ENCODE measurements around the gene ARMC3. TPM values are rescaled to one million over a fixed set of nuclear protein-coding genes. Genes with fewer than 3 reads are reported as not detected.

Gene ARMC3
- total RNA-seq, 1 experiment from 2014 or later, result 14.4 TPM

GRCh38 chr10:22911067-22911466 lies 16.8 kb upstream of the ARMC3 start:
- Histone ChIP-seq H4K20me1 (ENCODE audit: insufficient read depth) (no peaks in the 10 kb centered on the region; the same call in 1 of the 2 replicates), H3K27ac (no peak overlapping the region), H3K4me1 (replicated peaks; ENCODE audit: insufficient read depth) (no peaks in the 10 kb centered on the region), H3K4me2 (no peak overlapping the region), H3F3A (ENCODE audit: insufficient read depth, low read depth) (no peaks in the 10 kb centered on the region), H3K9me2 (ENCODE audit: insufficient read depth) (no peaks in the 10 kb centered on the region), H3K27me3 (ENCODE audit: insufficient read depth, low read depth) (no peaks in the 10 kb centered on the region), H3K79me2 (ENCODE audit: low read depth) (no peaks in the 10 kb centered on the region), H2AFZ (no peak overlapping the region), H3K36me3 (ENCODE audit: low read depth) (no peaks in the 10 kb centered on the region), H3K9me3 (ENCODE audit: insufficient read depth, low read depth) (no peaks in the 10 kb centered on the region; the same call in 1 of the 2 replicates), H3K4me3 (no peak overlapping the region)
- POLR2A ChIA-PET (ENCODE audit: unreplicated experiment), result no interaction called here
- TF ChIP-seq CTCF (conservative IDR thresholded peaks at IDR 0.05), result no peak
- no peak for TF ChIP-seq EZH2 (IDR thresholded peaks at IDR 0.05; ENCODE audit: low read depth)
- BruUV-seq (replicated peaks), result no TSS peak
- no peak for DNase-seq
- CTCF ChIA-PET, result no interaction called here
- intact Hi-C loops (cut with micrococcal nuclease; ENCODE audit: unreplicated experiment), result no loop called here

- H3K36me3 ChIP-seq (ENCODE audit: low read depth), result no peaks in the 10 kb centered on the region
- intact Hi-C loops (cut with micrococcal nuclease; ENCODE audit: unreplicated experiment), result no loop called here
- no peak overlapping the region for H3K4me3 ChIP-seq
- no peaks in the 10 kb centered on the region for H3K79me2 ChIP-seq (ENCODE audit: low read depth)
- no peak overlapping the region for H2AFZ ChIP-seq
- no peak for DNase-seq
- H3K4me1 ChIP-seq (replicated peaks; ENCODE audit: insufficient read depth), result no peaks in the 10 kb centered on the region
- TF ChIP-seq EZH2 (IDR thresholded peaks at IDR 0.05; ENCODE audit: low read depth) (no peak), CTCF (conservative IDR thresholded peaks at IDR 0.05) (no peak)
- no peaks in the 10 kb centered on the region for H3K27me3 ChIP-seq (ENCODE audit: insufficient read depth, low read depth)
- no peaks in the 10 kb centered on the region for H3K9me2 ChIP-seq (ENCODE audit: insufficient read depth)
- no peaks in the 10 kb centered on the region; the same call in 1 of the 2 replicates for H4K20me1 ChIP-seq (ENCODE audit: insufficient read depth)
- no peak overlapping the region for H3K27ac ChIP-seq
- ChIA-PET CTCF (no interaction called here), POLR2A (ENCODE audit: unreplicated experiment) (no interaction called here)
- no peaks in the 10 kb centered on the region for H3F3A ChIP-seq (ENCODE audit: insufficient read depth, low read depth)
- H3K9me3 ChIP-seq (ENCODE audit: insufficient read depth, low read depth), result no peaks in the 10 kb centered on the region; the same call in 1 of the 2 replicates
- BruUV-seq (replicated peaks), result no TSS peak
- no peak overlapping the region for H3K4me2 ChIP-seq
These were observed 15.7 kb upstream of the ARMC3 start for GRCh38 chr10:22911889-22912762.

GRCh38 chr10:22912763-22913384 lies 15.0 kb upstream of the ARMC3 start:
- Histone ChIP-seq H2AFZ (no peak overlapping the region), H3K27me3 (ENCODE audit: insufficient read depth, low read depth) (no peaks in the 10 kb centered on the region), H3K4me2 (no peak overlapping the region), H3K36me3 (ENCODE audit: low read depth) (no peaks in the 10 kb centered on the region), H3K4me3 (no peak overlapping the region), H4K20me1 (ENCODE audit: insufficient read depth) (no peaks in the 10 kb centered on the region; the same call in 1 of the 2 replicates), H3K4me1 (replicated peaks; ENCODE audit: insufficient read depth) (no peaks in the 10 kb centered on the region), H3K9me2 (ENCODE audit: insufficient read depth) (no peaks in the 10 kb centered on the region), H3F3A (ENCODE audit: insufficient read depth, low read depth) (no peaks in the 10 kb centered on the region), H3K27ac (no peak overlapping the region), H3K79me2 (ENCODE audit: low read depth) (no peaks in the 10 kb centered on the region), H3K9me3 (ENCODE audit: insufficient read depth, low read depth) (no peaks in the 10 kb centered on the region; the same call in 1 of the 2 replicates)
- TF ChIP-seq CTCF (conservative IDR thresholded peaks at IDR 0.05), result no peak
- no peak for TF ChIP-seq EZH2 (IDR thresholded peaks at IDR 0.05; ENCODE audit: low read depth)
- no peak for DNase-seq
- CTCF ChIA-PET, result no interaction called here
- BruUV-seq (replicated peaks), result no TSS peak
- POLR2A ChIA-PET (ENCODE audit: unreplicated experiment), result no interaction called here
- intact Hi-C loops (cut with micrococcal nuclease; ENCODE audit: unreplicated experiment), result no loop called here

Data from PC-9 (cell line).